Neural cell (in vitro differentiated cells): Measurements from ENCODE around the gene PXK.

Experiments
- EP300 ChIP-seq: fragments of 450-650 bp; conservative IDR thresholded peaks from 2 replicates; pipeline ENCODE4 v1.6.1; 2014; ENCODE audit warnings: antibody characterized with exemption, mild to moderate bottlenecking, moderate library complexity; ENCODE audit not compliant: poor library complexity, severe bottlenecking
- EZH2 ChIP-seq: fragments of 200-600, 300-800 bp; shearing (Covaris generic), sonication (generic); IDR thresholded peaks from 2 replicates; pipeline ENCODE4 v1.6.1; 2014; ENCODE audit warnings: antibody characterized with exemption, low read length, borderline replicate concordance, mild to moderate bottlenecking; ENCODE audit not compliant: insufficient read depth, poor library complexity, severe bottlenecking
- POLR2AphosphoS5 ChIP-seq: IDR thresholded peaks from 2 replicates; pipeline ENCODE4 v1.6.1; 2012
- RAD21 ChIP-seq: fragments of 450-650 bp; conservative IDR thresholded peaks from 2 replicates; pipeline ENCODE4 v1.6.1; 2014; ENCODE audit warnings: antibody characterized with exemption, mild to moderate bottlenecking, moderate library complexity
- SMC3 ChIP-seq: fragments of 450-650 bp; conservative IDR thresholded peaks from 2 replicates; pipeline ENCODE4 v1.6.1; 2014; ENCODE audit warnings: antibody characterized with exemption, mild to moderate bottlenecking, moderate library complexity; ENCODE audit not compliant: poor library complexity
- TF ChIP-seq, protein P1 (sequence below): fragments of 450-650 bp; IDR thresholded peaks from 2 replicates; pipeline ENCODE4 v1.5.1; 2014; ENCODE audit warnings: antibody characterized with exemption, mild to moderate bottlenecking, moderate library complexity; ENCODE audit not compliant: poor library complexity, severe bottlenecking
- TF ChIP-seq, protein P2 (sequence below): IDR thresholded peaks from 2 replicates; pipeline ENCODE4 v1.6.1; 2012; ENCODE audit warnings: borderline replicate concordance

DNA sequence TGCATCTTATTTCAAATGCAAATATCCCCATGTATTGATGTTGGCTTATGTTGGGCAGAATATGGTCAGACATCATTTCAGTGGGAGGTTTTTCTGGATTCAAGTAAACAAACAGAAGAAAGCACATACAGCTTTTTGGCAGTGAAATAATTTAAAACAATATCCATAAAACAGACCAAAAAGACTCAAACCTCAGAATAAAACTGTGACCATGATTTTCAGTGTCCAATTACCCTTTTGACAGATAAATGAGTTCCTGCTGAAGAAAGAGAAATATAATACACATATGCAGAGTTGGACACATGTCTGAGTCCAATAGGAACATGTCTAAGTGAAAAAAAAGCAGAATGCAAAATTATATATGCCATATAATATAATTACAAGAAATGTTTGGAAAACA, 39.1 kb downstream of the PXK start:
- TF ChIP-seq POLR2AphosphoS5 (no peak), EZH2 (no peak), SMC3 (no peak), EP300 (no peak), RAD21 (no peak)
- TF ChIP-seq, protein P1, sequence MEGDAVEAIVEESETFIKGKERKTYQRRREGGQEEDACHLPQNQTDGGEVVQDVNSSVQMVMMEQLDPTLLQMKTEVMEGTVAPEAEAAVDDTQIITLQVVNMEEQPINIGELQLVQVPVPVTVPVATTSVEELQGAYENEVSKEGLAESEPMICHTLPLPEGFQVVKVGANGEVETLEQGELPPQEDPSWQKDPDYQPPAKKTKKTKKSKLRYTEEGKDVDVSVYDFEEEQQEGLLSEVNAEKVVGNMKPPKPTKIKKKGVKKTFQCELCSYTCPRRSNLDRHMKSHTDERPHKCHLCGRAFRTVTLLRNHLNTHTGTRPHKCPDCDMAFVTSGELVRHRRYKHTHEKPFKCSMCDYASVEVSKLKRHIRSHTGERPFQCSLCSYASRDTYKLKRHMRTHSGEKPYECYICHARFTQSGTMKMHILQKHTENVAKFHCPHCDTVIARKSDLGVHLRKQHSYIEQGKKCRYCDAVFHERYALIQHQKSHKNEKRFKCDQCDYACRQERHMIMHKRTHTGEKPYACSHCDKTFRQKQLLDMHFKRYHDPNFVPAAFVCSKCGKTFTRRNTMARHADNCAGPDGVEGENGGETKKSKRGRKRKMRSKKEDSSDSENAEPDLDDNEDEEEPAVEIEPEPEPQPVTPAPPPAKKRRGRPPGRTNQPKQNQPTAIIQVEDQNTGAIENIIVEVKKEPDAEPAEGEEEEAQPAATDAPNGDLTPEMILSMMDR, result no peak
- TF ChIP-seq, protein P2, sequence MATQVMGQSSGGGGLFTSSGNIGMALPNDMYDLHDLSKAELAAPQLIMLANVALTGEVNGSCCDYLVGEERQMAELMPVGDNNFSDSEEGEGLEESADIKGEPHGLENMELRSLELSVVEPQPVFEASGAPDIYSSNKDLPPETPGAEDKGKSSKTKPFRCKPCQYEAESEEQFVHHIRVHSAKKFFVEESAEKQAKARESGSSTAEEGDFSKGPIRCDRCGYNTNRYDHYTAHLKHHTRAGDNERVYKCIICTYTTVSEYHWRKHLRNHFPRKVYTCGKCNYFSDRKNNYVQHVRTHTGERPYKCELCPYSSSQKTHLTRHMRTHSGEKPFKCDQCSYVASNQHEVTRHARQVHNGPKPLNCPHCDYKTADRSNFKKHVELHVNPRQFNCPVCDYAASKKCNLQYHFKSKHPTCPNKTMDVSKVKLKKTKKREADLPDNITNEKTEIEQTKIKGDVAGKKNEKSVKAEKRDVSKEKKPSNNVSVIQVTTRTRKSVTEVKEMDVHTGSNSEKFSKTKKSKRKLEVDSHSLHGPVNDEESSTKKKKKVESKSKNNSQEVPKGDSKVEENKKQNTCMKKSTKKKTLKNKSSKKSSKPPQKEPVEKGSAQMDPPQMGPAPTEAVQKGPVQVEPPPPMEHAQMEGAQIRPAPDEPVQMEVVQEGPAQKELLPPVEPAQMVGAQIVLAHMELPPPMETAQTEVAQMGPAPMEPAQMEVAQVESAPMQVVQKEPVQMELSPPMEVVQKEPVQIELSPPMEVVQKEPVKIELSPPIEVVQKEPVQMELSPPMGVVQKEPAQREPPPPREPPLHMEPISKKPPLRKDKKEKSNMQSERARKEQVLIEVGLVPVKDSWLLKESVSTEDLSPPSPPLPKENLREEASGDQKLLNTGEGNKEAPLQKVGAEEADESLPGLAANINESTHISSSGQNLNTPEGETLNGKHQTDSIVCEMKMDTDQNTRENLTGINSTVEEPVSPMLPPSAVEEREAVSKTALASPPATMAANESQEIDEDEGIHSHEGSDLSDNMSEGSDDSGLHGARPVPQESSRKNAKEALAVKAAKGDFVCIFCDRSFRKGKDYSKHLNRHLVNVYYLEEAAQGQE, result no peak
